B cell (primary cell): ENCODE results near the gene KCNC2.

Experiments
- EZH2 ChIP-seq: IDR thresholded peaks from 2 replicates; pipeline ENCODE4 v1.6.1; 2012; ENCODE audit warnings: borderline replicate concordance, low read depth, mild to moderate bottlenecking, moderate library complexity, low read length; ENCODE audit not compliant: insufficient read depth, poor library complexity, severe bottlenecking
- TF ChIP-seq, protein P1 (sequence below): fragments of 200-600 bp; IDR thresholded peaks from one replicate; pipeline ENCODE4 v1.8.0; 2022; ENCODE audit warnings: antibody characterized with exemption, mild to moderate bottlenecking

DNA sequence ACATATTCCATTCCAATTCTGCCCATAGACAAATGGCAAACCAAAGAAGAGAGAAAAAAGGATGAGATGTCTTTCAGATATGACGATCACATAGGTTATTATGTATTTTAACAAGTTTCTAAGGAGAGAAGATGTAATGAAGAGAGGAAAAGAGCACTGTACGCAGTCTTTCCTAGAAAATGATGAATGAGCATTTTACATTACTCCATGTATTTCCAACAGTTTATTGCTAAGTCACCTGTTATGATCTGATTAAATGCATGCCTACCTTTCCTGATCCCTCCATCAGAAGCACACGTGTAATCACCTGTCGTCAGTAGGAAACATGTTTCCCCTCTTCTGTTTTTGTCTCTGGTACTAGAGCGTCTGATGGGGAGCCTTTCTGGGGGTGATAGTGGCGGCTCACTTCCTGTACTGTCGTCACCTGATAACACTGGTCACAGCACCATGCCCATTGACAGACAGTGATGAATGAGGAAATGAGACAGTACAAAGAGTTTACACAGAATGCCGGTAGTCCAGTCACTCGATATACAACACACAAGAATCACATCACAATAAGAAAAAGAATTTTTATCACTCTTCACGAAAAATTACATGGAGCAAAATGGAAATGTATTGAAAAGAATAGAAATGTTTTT is 161.6 kb downstream of the KCNC2 start:
- TF ChIP-seq, protein P1, sequence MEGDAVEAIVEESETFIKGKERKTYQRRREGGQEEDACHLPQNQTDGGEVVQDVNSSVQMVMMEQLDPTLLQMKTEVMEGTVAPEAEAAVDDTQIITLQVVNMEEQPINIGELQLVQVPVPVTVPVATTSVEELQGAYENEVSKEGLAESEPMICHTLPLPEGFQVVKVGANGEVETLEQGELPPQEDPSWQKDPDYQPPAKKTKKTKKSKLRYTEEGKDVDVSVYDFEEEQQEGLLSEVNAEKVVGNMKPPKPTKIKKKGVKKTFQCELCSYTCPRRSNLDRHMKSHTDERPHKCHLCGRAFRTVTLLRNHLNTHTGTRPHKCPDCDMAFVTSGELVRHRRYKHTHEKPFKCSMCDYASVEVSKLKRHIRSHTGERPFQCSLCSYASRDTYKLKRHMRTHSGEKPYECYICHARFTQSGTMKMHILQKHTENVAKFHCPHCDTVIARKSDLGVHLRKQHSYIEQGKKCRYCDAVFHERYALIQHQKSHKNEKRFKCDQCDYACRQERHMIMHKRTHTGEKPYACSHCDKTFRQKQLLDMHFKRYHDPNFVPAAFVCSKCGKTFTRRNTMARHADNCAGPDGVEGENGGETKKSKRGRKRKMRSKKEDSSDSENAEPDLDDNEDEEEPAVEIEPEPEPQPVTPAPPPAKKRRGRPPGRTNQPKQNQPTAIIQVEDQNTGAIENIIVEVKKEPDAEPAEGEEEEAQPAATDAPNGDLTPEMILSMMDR, result no peak
- TF ChIP-seq EZH2, result no peak
